Choroid plexus epithelial cell (primary cell): ENCODE results near the gene WHAMM.
"Not testable (repeated sequence)": the region's sequence is repeated elsewhere in the genome, so short reads cannot be mapped to it uniquely, and the experiment has no call there.

Experiments
- DNase-seq: peaks from one replicate; pipeline ENCODE4 v3.0.0-alpha.2; 2010; ENCODE audit warnings: low read depth
- H3K4me3 ChIP-seq: 2 replicates; pipeline ENCODE4 v1.5.1; 2011; ENCODE audit warnings: low read depth, mild to moderate bottlenecking, control low read depth, low read length, moderate library complexity
- TF ChIP-seq, protein P1 (sequence below): conservative IDR thresholded peaks from 2 replicates; pipeline ENCODE4 v1.5.1; 2011; ENCODE audit warnings: low read depth, mild to moderate bottlenecking, control low read depth, inconsistent platforms, low read length, moderate library complexity

The WHAMM gene

DNA sequence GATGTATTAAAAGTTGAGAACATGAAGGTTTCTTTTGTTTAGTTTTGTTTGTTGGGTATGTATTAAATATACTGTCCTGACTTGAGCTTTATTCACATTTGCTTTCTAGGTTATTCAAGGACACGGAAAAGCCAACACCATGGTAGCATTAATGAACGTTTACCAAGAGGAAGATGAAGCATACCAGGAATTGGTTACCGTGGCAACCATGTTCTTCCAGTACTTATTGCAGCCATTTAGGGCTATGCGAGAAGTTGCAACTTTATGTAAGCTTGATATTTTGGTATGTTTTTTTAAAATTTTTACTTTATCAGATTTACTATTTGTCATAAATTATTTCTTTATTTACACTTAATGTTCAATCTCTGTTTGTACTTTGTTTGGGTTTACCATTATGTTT is 3.6 kb downstream of the WHAMM start:
- TF ChIP-seq, protein P1, sequence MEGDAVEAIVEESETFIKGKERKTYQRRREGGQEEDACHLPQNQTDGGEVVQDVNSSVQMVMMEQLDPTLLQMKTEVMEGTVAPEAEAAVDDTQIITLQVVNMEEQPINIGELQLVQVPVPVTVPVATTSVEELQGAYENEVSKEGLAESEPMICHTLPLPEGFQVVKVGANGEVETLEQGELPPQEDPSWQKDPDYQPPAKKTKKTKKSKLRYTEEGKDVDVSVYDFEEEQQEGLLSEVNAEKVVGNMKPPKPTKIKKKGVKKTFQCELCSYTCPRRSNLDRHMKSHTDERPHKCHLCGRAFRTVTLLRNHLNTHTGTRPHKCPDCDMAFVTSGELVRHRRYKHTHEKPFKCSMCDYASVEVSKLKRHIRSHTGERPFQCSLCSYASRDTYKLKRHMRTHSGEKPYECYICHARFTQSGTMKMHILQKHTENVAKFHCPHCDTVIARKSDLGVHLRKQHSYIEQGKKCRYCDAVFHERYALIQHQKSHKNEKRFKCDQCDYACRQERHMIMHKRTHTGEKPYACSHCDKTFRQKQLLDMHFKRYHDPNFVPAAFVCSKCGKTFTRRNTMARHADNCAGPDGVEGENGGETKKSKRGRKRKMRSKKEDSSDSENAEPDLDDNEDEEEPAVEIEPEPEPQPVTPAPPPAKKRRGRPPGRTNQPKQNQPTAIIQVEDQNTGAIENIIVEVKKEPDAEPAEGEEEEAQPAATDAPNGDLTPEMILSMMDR = no peak
- no peak for DNase-seq
- H3K4me3 ChIP-seq = no peak overlapping the region

DNA sequence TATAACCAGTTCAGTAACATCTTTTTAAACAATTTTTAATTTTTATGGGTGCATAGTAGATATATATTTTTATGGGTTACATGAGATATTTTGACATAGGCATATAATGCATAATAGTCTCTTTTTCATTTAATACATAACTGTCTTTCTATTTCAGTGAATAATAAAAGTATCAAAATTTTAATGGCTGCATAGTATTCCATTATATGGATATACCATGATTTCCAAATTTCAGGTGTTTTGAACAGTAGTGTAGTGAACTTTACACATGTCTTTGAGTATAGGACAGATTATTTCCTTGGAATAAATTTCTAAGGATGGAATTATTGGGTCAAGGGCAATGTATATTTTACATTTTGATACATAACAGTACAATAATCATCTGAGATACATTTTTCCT is 10.7 kb downstream of the WHAMM start:
- no peak for DNase-seq
- H3K4me3 ChIP-seq = no peak overlapping the region
- TF ChIP-seq, protein P1 = no peak

DNA sequence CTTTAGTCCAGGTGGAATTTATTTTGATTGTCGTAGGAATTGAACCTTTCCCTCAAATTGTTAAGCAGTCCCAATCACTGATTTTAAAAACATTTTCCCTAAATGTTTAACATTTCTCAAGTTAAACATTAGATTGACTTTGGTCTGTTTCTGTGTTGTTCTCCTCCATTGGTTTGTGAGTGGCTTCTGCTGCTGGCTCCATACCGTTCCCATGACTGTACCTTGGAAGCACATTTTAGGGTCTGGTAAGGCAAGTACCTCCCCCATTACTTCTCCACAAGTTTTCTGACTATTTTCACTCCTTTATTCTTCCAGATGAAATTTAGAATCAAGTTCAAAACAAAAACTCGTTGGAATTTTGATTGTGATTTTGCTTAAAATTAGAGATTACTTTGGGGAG is 12.0 kb downstream of the WHAMM start:
- peak; percentile 18 for DNase-seq
- not testable (repeated sequence) for H3K4me3 ChIP-seq

DNA sequence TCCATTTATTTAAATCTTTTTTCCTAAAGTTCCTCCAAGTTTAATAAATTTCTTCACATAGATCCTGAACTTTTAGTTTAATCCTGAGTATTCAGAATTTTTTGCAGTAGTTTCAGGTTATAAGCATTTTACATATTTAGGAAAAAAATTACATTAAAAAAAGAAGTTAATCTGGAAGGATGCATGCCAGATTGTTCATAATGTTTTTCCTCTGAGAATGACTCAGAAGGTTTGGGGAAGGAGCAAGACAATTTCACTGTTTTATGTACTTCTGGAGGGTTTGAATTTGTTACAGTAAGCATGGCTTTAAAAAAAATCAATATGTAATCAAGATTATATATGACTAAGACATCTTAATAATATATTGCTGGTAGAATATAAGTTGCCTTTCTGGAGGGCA is 12.4 kb downstream of the WHAMM start:
- not testable (repeated sequence) for H3K4me3 ChIP-seq, DNase-seq

DNA sequence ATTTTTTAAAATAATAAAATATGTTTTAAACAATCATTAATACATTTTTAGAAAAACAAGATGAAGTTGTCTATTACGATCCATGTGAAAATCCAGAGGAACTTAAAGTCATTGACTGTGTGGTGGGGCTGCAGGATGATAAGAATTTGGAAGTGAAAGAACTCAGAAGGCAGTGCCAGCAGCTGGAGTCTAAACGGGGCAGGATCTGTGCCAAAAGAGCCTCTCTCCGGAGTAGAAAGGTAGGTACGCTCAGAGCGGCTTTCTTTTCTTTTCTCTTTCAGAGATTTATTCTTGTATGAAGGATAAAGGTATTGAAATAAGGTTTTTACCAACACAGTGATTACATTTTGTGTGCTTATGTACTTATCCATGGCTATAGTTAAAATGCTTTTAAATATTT is 13.6 kb downstream of the WHAMM start:
- no peak for DNase-seq
- no peak overlapping the region for H3K4me3 ChIP-seq
- TF ChIP-seq, protein P1 = no peak

DNA sequence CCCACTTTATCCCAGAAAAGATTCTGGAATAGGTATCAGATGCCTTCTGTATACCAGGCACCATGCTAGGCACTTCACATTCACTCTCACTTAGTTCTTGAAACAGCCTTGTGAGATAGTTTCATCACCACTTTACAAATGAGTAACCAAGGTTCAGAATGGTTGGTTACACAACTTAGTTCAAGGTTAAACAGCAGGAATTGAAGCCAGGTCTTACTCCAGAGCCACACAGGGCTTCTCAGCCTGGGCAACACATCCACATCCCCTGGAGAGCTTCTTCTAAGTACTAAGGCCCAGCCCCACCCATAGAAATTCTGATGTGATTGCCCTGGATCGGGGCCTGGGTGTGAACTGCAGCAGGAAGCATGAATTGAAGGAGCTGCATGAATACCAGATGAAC is 18.6 kb downstream of the WHAMM start:
- TF ChIP-seq, protein P1 = no peak
- DNase-seq = peak; percentile 70
- H3K4me3 ChIP-seq = no peak overlapping the region

DNA sequence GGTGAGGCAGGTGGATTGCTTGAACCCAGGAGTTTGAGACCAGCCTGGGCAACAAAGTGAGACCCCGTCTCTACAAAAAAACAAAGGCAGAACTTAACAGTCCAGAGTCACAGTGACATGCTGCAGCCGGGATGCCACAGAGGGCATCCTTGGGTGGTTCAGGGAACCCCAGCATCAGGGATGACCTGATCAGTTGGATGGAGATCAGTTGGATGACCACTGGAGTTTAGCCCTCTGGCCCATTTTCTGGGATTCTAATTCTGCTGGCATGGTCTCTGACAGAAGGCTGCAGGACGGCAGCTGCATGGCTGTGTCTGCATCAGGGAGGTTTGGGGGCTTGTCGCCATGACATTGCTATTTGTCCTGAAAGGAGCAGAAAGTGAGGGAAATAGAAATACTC is 19.8 kb downstream of the WHAMM start:
- no peak overlapping the region for H3K4me3 ChIP-seq
- TF ChIP-seq, protein P1 = no peak
- no peak for DNase-seq

DNA sequence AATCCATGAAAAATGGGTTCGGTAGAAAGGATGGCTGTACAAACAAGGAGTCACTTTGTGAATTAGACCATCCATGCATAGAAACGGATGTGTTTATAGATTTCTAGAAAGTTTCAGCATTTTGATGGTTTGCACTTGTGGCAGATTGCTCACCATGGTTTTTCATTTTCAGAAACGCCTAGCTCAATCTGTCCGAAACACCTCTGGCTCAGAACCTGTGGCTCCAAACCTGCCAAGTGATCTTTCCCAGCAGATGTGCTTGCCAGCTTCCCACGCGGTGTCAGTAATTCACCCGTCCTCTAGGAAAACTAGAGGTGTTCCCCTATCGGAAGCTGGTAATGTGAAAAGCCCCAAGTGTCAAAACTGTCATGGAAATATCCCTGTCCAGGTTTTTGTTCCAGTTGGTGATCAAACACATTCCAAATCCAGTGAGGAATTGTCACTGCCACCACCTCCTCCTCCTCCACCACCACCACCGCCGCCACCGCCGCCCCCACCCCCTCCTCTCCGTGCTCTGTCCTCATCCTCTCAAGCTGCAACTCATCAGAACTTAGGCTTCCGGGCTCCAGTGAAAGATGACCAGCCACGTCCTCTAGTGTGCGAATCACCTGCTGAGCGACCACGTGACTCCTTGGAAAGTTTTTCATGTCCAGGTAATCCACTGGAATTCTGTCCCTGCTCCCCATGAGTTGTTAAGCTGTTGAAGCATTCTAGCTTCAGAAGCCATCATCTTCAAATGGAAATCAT is 21.2 kb downstream of the WHAMM start:
- TF ChIP-seq, protein P1 = no peak
- DNase-seq = no peak
- H3K4me3 ChIP-seq = no peak overlapping the region
